ENCODE data around the gene RETSAT.

RETSAT gene

GRCh38 chr2:85312404-85312803 lies 41.9 kb downstream of the RETSAT start:
- Histone ChIP-seq H3K23ac (ENCODE audit: low read length in 2 of 2) (no peak overlapping the region), H2BK15ac (ENCODE audit: low read depth, poor library complexity, severe bottlenecking) (no peak overlapping the region), H3K27me3 (ENCODE audit: control insufficient read depth in 1 of 2, insufficient read depth in 1 of 2, low read length in 2 of 2) (no peaks in the 10 kb centered on the region), H3K4me2 (ENCODE audit: low read length, poor library complexity, severe bottlenecking) (no peak overlapping the region), H3K4me1 (ENCODE audit: control insufficient read depth, insufficient read depth, low read depth, low read length) (peaks cover 24% of the 10 kb centered on the region), H3K14ac (ENCODE audit: low read length in 2 of 2) (no peak overlapping the region), H2BK12ac (ENCODE audit: low read length in 2 of 2) (no peak overlapping the region), H3K36me3 (ENCODE audit: control insufficient read depth in 1 of 2, insufficient read depth in 2 of 2, low read depth in 1 of 2, low read length in 2 of 2) (peaks cover 42 to 47% of the 10 kb centered on the region in 2 experiments), H3K4ac (ENCODE audit: low read depth in 1 of 2, low read length in 2 of 2) (no peak overlapping the region), H3K27ac (ENCODE audit: low read length, poor library complexity, severe bottlenecking) (no peak overlapping the region), H2BK5ac (ENCODE audit: low read depth, low read length, poor library complexity, severe bottlenecking) (no peak overlapping the region), H2AK5ac (ENCODE audit: low read length, severe bottlenecking) (no peak overlapping the region), H3K4me3 (ENCODE audit: insufficient read depth in 1 of 2, low read depth in 1 of 2, low read length in 2 of 2) (no peak overlapping the region), H3K79me1 (replicated peaks; ENCODE audit: low read length, poor library complexity, severe bottlenecking) (peaks cover 5% of the 10 kb centered on the region), H4K91ac (ENCODE audit: low read length) (no peak overlapping the region), H3K9ac (ENCODE audit: low read length) (peak overlapping the region; percentile 62), H4K8ac (ENCODE audit: low read length) (no peak overlapping the region), H3K18ac (ENCODE audit: low read depth in 1 of 2, low read length in 2 of 2) (no peak overlapping the region), H3K9me3 (ENCODE audit: control insufficient read depth, low read length) (no peaks in the 10 kb centered on the region), H2AFZ (ENCODE audit: low read depth, low read length) (no peak overlapping the region), H2BK120ac (ENCODE audit: low read depth, low read length) (no peak overlapping the region)
- peak; percentile 52 for DNase-seq
- 96% methylated on average over 6 of the region's 7 CpGs for WGBS

GRCh38 chr2:85310330-85310729 lies 44.0 kb downstream of the RETSAT start:
- H2AK5ac ChIP-seq (ENCODE audit: low read length, severe bottlenecking): no peak overlapping the region
- no peak overlapping the region for H3K14ac ChIP-seq (ENCODE audit: low read length in 2 of 2)
- no peak overlapping the region for H3K4me3 ChIP-seq (ENCODE audit: insufficient read depth in 1 of 2, low read depth in 1 of 2, low read length in 2 of 2)
- H2BK120ac ChIP-seq (ENCODE audit: low read depth, low read length): no peak overlapping the region
- H3K27ac ChIP-seq (ENCODE audit: low read length, poor library complexity, severe bottlenecking): no peak overlapping the region
- DNase-seq: no peak
- H4K91ac ChIP-seq (ENCODE audit: low read length): no peak overlapping the region
- no peak overlapping the region for H2BK5ac ChIP-seq (ENCODE audit: low read depth, low read length, poor library complexity, severe bottlenecking)
- H3K27me3 ChIP-seq (ENCODE audit: control insufficient read depth in 1 of 2, insufficient read depth in 1 of 2, low read length in 2 of 2): no peaks in the 10 kb centered on the region
- WGBS: 79% methylated on average over 3 of the region's 3 CpGs
- no peak overlapping the region for H3K9ac ChIP-seq (ENCODE audit: low read length)
- no peak overlapping the region for H3K4ac ChIP-seq (ENCODE audit: low read depth in 1 of 2, low read length in 2 of 2)
- H3K18ac ChIP-seq (ENCODE audit: low read depth in 1 of 2, low read length in 2 of 2): no peak overlapping the region
- H3K36me3 ChIP-seq (ENCODE audit: control insufficient read depth in 1 of 2, insufficient read depth in 2 of 2, low read depth in 1 of 2, low read length in 2 of 2): peaks cover 40 to 51% of the 10 kb centered on the region in 2 experiments
- no peak overlapping the region for H2AFZ ChIP-seq (ENCODE audit: low read depth, low read length)
- no peak overlapping the region for H2BK15ac ChIP-seq (ENCODE audit: low read depth, poor library complexity, severe bottlenecking)
- no peak overlapping the region for H3K4me2 ChIP-seq (ENCODE audit: low read length, poor library complexity, severe bottlenecking)
- H3K23ac ChIP-seq (ENCODE audit: low read length in 2 of 2): no peak overlapping the region
- H3K4me1 ChIP-seq (ENCODE audit: control insufficient read depth, insufficient read depth, low read depth, low read length): peaks cover 24% of the 10 kb centered on the region
- peaks cover 4% of the 10 kb centered on the region for H3K79me1 ChIP-seq (replicated peaks; ENCODE audit: low read length, poor library complexity, severe bottlenecking)
- no peak overlapping the region for H2BK12ac ChIP-seq (ENCODE audit: low read length in 2 of 2)
- no peak overlapping the region for H4K8ac ChIP-seq (ENCODE audit: low read length)
- H3K9me3 ChIP-seq (ENCODE audit: control insufficient read depth, low read length): no peaks in the 10 kb centered on the region

GRCh38 chr2:85309699-85310321 lies 44.5 kb downstream of the RETSAT start:
- H3K4me2 ChIP-seq (ENCODE audit: low read length, poor library complexity, severe bottlenecking): no peak overlapping the region
- H4K8ac ChIP-seq (ENCODE audit: low read length): no peak overlapping the region
- peak overlapping the region; percentile 33 for H3K27ac ChIP-seq (ENCODE audit: low read length, poor library complexity, severe bottlenecking)
- no peak overlapping the region for H2AFZ ChIP-seq (ENCODE audit: low read depth, low read length)
- H3K27me3 ChIP-seq (ENCODE audit: control insufficient read depth in 1 of 2, insufficient read depth in 1 of 2, low read length in 2 of 2): no peaks in the 10 kb centered on the region
- H2AK5ac ChIP-seq (ENCODE audit: low read length, severe bottlenecking): peak overlapping the region; percentile 0
- H3K23ac ChIP-seq (ENCODE audit: low read length in 2 of 2): peak overlapping the region in 1 of 2 experiments; percentile 77
- peaks cover 40 to 51% of the 10 kb centered on the region in 2 experiments for H3K36me3 ChIP-seq (ENCODE audit: control insufficient read depth in 1 of 2, insufficient read depth in 2 of 2, low read depth in 1 of 2, low read length in 2 of 2)
- no peak overlapping the region for H4K91ac ChIP-seq (ENCODE audit: low read length)
- peaks cover 24% of the 10 kb centered on the region for H3K4me1 ChIP-seq (ENCODE audit: control insufficient read depth, insufficient read depth, low read depth, low read length)
- no peaks in the 10 kb centered on the region for H3K9me3 ChIP-seq (ENCODE audit: control insufficient read depth, low read length)
- DNase-seq: no peak
- no peak overlapping the region for H3K14ac ChIP-seq (ENCODE audit: low read length in 2 of 2)
- H3K9ac ChIP-seq (ENCODE audit: low read length): no peak overlapping the region
- H2BK12ac ChIP-seq (ENCODE audit: low read length in 2 of 2): no peak overlapping the region
- no peak overlapping the region for H2BK5ac ChIP-seq (ENCODE audit: low read depth, low read length, poor library complexity, severe bottlenecking)
- H3K18ac ChIP-seq (ENCODE audit: low read depth in 1 of 2, low read length in 2 of 2): no peak overlapping the region
- no peak overlapping the region for H2BK120ac ChIP-seq (ENCODE audit: low read depth, low read length)
- no peak overlapping the region for H2BK15ac ChIP-seq (ENCODE audit: low read depth, poor library complexity, severe bottlenecking)
- H3K79me1 ChIP-seq (replicated peaks; ENCODE audit: low read length, poor library complexity, severe bottlenecking): peaks cover 2% of the 10 kb centered on the region
- 86% methylated on average over 18 of the region's 19 CpGs for WGBS
- H3K4me3 ChIP-seq (ENCODE audit: insufficient read depth in 1 of 2, low read depth in 1 of 2, low read length in 2 of 2): no peak overlapping the region
- no peak overlapping the region for H3K4ac ChIP-seq (ENCODE audit: low read depth in 1 of 2, low read length in 2 of 2)

GRCh38 chr2:85308896-85309555 lies 45.3 kb downstream of the RETSAT start:
- H4K8ac ChIP-seq (ENCODE audit: low read length): no peak overlapping the region
- H3K4me1 ChIP-seq (ENCODE audit: control insufficient read depth, insufficient read depth, low read depth, low read length): peaks cover 24% of the 10 kb centered on the region
- no peak overlapping the region for H3K4me3 ChIP-seq (ENCODE audit: insufficient read depth in 1 of 2, low read depth in 1 of 2, low read length in 2 of 2)
- no peaks in the 10 kb centered on the region for H3K9me3 ChIP-seq (ENCODE audit: control insufficient read depth, low read length)
- H3K4me2 ChIP-seq (ENCODE audit: low read length, poor library complexity, severe bottlenecking): peak overlapping the region; percentile 47
- H3K27ac ChIP-seq (ENCODE audit: low read length, poor library complexity, severe bottlenecking): peak overlapping the region; percentile 7
- H2BK5ac ChIP-seq (ENCODE audit: low read depth, low read length, poor library complexity, severe bottlenecking): no peak overlapping the region
- peak overlapping the region; percentile 66 for H4K91ac ChIP-seq (ENCODE audit: low read length)
- H3K14ac ChIP-seq (ENCODE audit: low read length in 2 of 2): no peak overlapping the region
- H3K79me1 ChIP-seq (replicated peaks; ENCODE audit: low read length, poor library complexity, severe bottlenecking): no peaks in the 10 kb centered on the region
- H2BK12ac ChIP-seq (ENCODE audit: low read length in 2 of 2): no peak overlapping the region
- H3K36me3 ChIP-seq (ENCODE audit: control insufficient read depth in 1 of 2, insufficient read depth in 2 of 2, low read depth in 1 of 2, low read length in 2 of 2): peaks cover 40 to 52% of the 10 kb centered on the region in 2 experiments
- H2BK15ac ChIP-seq (ENCODE audit: low read depth, poor library complexity, severe bottlenecking): peak overlapping the region; percentile 71
- no peak overlapping the region for H3K23ac ChIP-seq (ENCODE audit: low read length in 2 of 2)
- H3K27me3 ChIP-seq (ENCODE audit: control insufficient read depth in 1 of 2, insufficient read depth in 1 of 2, low read length in 2 of 2): no peaks in the 10 kb centered on the region
- 75% methylated on average over 11 of the region's 15 CpGs for whole genome bisulfite sequencing
- peak overlapping the region; percentile 45 for H3K9ac ChIP-seq (ENCODE audit: low read length)
- no peak overlapping the region for H3K4ac ChIP-seq (ENCODE audit: low read depth in 1 of 2, low read length in 2 of 2)
- H3K18ac ChIP-seq (ENCODE audit: low read depth in 1 of 2, low read length in 2 of 2): no peak overlapping the region
- no peak overlapping the region for H2AFZ ChIP-seq (ENCODE audit: low read depth, low read length)
- no peak overlapping the region for H2AK5ac ChIP-seq (ENCODE audit: low read length, severe bottlenecking)
- peak; percentile 28 for DNase-seq
- H2BK120ac ChIP-seq (ENCODE audit: low read depth, low read length): no peak overlapping the region

All from mesenchymal stem cell (in vitro differentiated cells and primary cell).